Gastroesophageal sphincter (tissue), 3 donors: ENCODE data around the gene NOS3.

Experiments
- CTCF ChIP-seq, 4 experiments: fragments of 200-600 bp in 2 of 4; fragments of 450-650 bp in 2 of 4; sonication (generic) in 1 of 4; IDR thresholded peaks; one replicate each; pipeline ENCODE4 v1.5.1; 2017 to 2019; ENCODE audit warnings: antibody characterized with exemption in 4 of 4, mild to moderate bottlenecking in 2 of 4, moderate library complexity in 2 of 4
- POLR2A ChIP-seq, 2 donors: fragments of 450-650 bp; IDR thresholded peaks; one replicate each; pipeline ENCODE4 v1.6.1; 2017; ENCODE audit warnings: antibody characterized with exemption in 2 of 2, mild to moderate bottlenecking in 2 of 2, moderate library complexity in 1 of 2
- POLR2AphosphoS5 ChIP-seq: sonication (generic); formaldehyde crosslinking; IDR thresholded peaks from one replicate; pipeline ENCODE4 v1.6.1; 2017; ENCODE audit warnings: antibody characterized with exemption

GRCh38 chr7:151003572-151003971 lies 12.8 kb downstream of the NOS3 start:
- TF ChIP-seq CTCF (IDR thresholded peaks at IDR 0.05) (no peak), POLR2AphosphoS5 (no peak), POLR2A (IDR thresholded peaks at IDR 0.05) (no peak)
